Gastrocnemius medialis (tissue), 4 donors: Measurements from ENCODE around the gene POLR3A.

Source experiments
- POLR2A ChIP-seq, 2 donors: fragments of 450-650 bp; IDR thresholded peaks; one replicate each; pipeline ENCODE4 v1.6.1; 2017; ENCODE audit warnings: antibody characterized with exemption in 2 of 2, mild to moderate bottlenecking in 2 of 2, moderate library complexity in 2 of 2
- TF ChIP-seq, protein P1 (sequence below), 5 experiments: fragments of 450-650 bp in 3 of 5; fragments of 200-600 bp in 2 of 5; sonication (generic) in 2 of 5; IDR thresholded peaks in 4 of 5; conservative IDR thresholded peaks in 1 of 5; 1 replicate in 4 of 5; 2 replicates in 1 of 5; pipeline ENCODE4 v1.5.1; 2016 to 2019; ENCODE audit warnings: antibody characterized with exemption in 5 of 5, mild to moderate bottlenecking in 3 of 5, moderate library complexity in 3 of 5

DNA sequence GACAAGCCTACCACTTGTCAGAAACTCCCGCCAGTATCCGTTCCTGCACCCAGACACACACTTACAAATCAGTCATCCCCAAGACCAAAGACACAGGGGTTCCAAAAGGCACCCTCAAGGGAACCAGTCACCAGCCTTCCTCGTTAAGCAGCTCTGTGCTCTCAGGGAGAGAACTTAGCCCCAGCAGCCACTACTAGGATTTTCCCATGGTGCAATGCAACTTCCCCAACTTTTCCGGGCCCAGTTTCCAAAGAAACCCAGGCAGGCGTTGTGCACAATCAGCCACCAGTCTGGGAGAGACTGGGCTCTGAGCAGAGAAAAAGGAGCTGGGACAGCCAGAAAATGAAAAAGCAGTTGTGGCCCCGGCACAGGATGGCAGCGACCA is 103.9 kb downstream of the POLR3A start:
- TF ChIP-seq, protein P1, sequence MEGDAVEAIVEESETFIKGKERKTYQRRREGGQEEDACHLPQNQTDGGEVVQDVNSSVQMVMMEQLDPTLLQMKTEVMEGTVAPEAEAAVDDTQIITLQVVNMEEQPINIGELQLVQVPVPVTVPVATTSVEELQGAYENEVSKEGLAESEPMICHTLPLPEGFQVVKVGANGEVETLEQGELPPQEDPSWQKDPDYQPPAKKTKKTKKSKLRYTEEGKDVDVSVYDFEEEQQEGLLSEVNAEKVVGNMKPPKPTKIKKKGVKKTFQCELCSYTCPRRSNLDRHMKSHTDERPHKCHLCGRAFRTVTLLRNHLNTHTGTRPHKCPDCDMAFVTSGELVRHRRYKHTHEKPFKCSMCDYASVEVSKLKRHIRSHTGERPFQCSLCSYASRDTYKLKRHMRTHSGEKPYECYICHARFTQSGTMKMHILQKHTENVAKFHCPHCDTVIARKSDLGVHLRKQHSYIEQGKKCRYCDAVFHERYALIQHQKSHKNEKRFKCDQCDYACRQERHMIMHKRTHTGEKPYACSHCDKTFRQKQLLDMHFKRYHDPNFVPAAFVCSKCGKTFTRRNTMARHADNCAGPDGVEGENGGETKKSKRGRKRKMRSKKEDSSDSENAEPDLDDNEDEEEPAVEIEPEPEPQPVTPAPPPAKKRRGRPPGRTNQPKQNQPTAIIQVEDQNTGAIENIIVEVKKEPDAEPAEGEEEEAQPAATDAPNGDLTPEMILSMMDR (IDR thresholded peaks at IDR 0.05 in 4 of 5, conservative IDR thresholded peaks at IDR 0.05 in 1 of 5): no peak
- peak in 1 of 2 donors; percentile 26 for TF ChIP-seq POLR2A (IDR thresholded peaks at IDR 0.05)
